ENCODE data around the gene ACTN4. TPM values are rescaled to one million over a fixed set of nuclear protein-coding genes. Genes with fewer than 3 reads are reported as not detected.

ACTN4 gene
- total and polyA plus RNA-seq, 2 donors (not counting 3 experiments of a cell fraction or from before 2014, with no cell fraction given), result 313 to 748 TPM

DNA sequence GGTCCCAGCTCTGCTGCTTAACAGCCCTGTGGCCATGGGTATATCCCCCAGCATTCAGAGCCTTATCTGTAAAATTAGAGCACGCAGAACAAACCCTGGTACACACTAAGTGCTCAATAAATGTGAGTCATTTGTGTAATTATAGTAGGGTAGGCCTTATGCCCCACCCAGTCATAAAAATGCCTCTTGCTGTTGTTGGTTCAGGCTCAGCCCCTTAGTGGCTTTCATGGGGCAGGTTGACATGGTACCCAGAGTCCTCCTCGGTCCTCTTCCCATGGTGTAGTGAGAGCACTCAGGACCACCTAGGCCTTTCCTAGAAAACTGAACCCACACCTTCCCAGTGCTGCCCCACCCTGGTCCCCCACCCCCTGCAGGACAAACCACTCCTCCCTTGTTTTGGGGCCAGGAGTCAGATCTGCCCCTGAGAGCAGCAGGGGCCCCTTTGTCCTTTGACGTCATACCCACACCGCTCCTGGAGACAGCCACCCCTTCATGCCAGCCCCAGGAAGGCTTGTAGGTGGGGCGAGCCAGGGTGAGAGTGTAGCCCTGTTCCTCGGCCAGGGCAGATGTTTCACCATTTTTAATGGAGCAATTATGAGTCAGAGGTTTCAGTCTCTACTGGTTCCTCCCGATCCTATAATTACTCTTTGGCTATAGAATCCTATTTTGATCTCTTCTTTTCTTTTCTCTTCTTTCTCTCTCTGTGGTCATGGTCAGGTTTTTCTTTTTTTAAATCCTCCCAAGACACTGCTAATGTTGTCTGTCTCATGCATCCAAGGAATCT, 36.8 kb downstream of the ACTN4 start:
- CTCF ChIA-PET, result interaction anchor here (0.8 to 2.0 kb wide), 7 partner anchors 13 to 50 kb away, joined by 3 to 10 read pairs (median 4); partner anchors contain the start of gene ACTN4
- BruUV-seq (replicated peaks), result TSS peak; percentile 37
- dilution Hi-C loops (cut with MboI; ENCODE audit: extremely low pct_ligation_motif_present, low sequenced_read_pairs), result no loop called here
- H3K79me2 ChIP-seq (ENCODE audit: control insufficient read depth, insufficient read depth, low read length), result peaks cover 85% of the 10 kb centered on the region
- peak overlapping the region; percentile 90 for H3K27ac ChIP-seq (ENCODE audit: insufficient read depth, low read depth, low read length)
- FAIRE-seq, result no peak
- no peak overlapping the region for H3K4me3 ChIP-seq (replicated peaks in 1 of 3; ENCODE audit: insufficient read depth in 1 of 3, low read depth in 1 of 3, low read length in 3 of 3)
- no peaks in the 10 kb centered on the region for H4K20me1 ChIP-seq (replicated peaks; ENCODE audit: control insufficient read depth, extremely low read depth, insufficient read depth, low read length)
- peaks cover 61% of the 10 kb centered on the region for H3K4me1 ChIP-seq (ENCODE audit: control insufficient read depth, extremely low read depth, insufficient read depth, low read length)
- DNase-seq (ENCODE audit: low read depth, low spot score), result peak; percentile 59
- peak overlapping the region; percentile 52 for H3K4me2 ChIP-seq (ENCODE audit: insufficient read depth, low read length)
- H3K9ac ChIP-seq (replicated peaks; ENCODE audit: extremely low read depth, insufficient read depth, low read length), result peak overlapping the region; percentile 72
- TF ChIP-seq POLR2A (IDR thresholded peaks at IDR 0.05; ENCODE audit: low read depth, low read length) (no peak), FOS (IDR thresholded peaks at IDR 0.05; ENCODE audit: borderline replicate concordance, insufficient read depth, low read length) (peak; percentile 51), POLR2AphosphoS5 (IDR thresholded peaks at IDR 0.05; ENCODE audit: insufficient read depth, low read depth, low read length) (peak; percentile 19), GATA2 (IDR thresholded peaks at IDR 0.05; ENCODE audit: insufficient read depth, insufficient read length, low read depth, low read length) (no peak), EZH2 (IDR thresholded peaks at IDR 0.05; ENCODE audit: borderline replicate concordance, low read depth, low read length, severe bottlenecking) (no peak)
- TF ChIP-seq, protein P1, sequence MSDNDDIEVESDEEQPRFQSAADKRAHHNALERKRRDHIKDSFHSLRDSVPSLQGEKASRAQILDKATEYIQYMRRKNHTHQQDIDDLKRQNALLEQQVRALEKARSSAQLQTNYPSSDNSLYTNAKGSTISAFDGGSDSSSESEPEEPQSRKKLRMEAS (IDR thresholded peaks at IDR 0.05; ENCODE audit: insufficient read depth, insufficient read length), result no peak
- TF ChIP-seq, protein P2, sequence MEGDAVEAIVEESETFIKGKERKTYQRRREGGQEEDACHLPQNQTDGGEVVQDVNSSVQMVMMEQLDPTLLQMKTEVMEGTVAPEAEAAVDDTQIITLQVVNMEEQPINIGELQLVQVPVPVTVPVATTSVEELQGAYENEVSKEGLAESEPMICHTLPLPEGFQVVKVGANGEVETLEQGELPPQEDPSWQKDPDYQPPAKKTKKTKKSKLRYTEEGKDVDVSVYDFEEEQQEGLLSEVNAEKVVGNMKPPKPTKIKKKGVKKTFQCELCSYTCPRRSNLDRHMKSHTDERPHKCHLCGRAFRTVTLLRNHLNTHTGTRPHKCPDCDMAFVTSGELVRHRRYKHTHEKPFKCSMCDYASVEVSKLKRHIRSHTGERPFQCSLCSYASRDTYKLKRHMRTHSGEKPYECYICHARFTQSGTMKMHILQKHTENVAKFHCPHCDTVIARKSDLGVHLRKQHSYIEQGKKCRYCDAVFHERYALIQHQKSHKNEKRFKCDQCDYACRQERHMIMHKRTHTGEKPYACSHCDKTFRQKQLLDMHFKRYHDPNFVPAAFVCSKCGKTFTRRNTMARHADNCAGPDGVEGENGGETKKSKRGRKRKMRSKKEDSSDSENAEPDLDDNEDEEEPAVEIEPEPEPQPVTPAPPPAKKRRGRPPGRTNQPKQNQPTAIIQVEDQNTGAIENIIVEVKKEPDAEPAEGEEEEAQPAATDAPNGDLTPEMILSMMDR (IDR thresholded peaks at IDR 0.05; ENCODE audit: extremely low read depth in 1 of 2, insufficient read depth in 1 of 2, low read depth in 1 of 2, low read length in 2 of 2), result no peak
- no peaks in the 10 kb centered on the region for H3K9me1 ChIP-seq (replicated peaks; ENCODE audit: control insufficient read depth, extremely low read depth, insufficient read depth, low read length)
- no peaks in the 10 kb centered on the region for H3K36me3 ChIP-seq (ENCODE audit: control insufficient read depth in 2 of 2, extremely low read depth in 1 of 2, insufficient read depth in 2 of 2, low read length in 2 of 2)
- POLR2A ChIA-PET, result interaction anchor here (1.3 kb wide), 1 partner anchor 36 kb away, joined by 5 read pairs; no protein-coding TSS in a partner anchor
- H3K9me3 ChIP-seq (replicated peaks; ENCODE audit: control insufficient read depth, insufficient read depth, low read length), result no peaks in the 10 kb centered on the region
- H3K27me3 ChIP-seq (ENCODE audit: control insufficient read depth in 2 of 2, insufficient read depth in 2 of 2, low read length in 2 of 2), result no peaks in the 10 kb centered on the region
- H2AFZ ChIP-seq (ENCODE audit: low read depth, low read length), result no peak overlapping the region
- intact Hi-C loops (cut with micrococcal nuclease), result loop anchor here (1.0 to 2.0 kb wide), 2 partner anchors 8 to 25 kb away; no protein-coding TSS in a partner anchor
